ENCODE data around the gene STUM.
"Not testable (repeated sequence)": the region's sequence is repeated elsewhere in the genome, so short reads cannot be mapped to it uniquely, and the experiment has no call there.

STUM gene, protein sequence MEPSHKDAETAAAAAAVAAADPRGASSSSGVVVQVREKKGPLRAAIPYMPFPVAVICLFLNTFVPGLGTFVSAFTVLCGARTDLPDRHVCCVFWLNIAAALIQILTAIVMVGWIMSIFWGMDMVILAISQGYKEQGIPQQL

DNA sequence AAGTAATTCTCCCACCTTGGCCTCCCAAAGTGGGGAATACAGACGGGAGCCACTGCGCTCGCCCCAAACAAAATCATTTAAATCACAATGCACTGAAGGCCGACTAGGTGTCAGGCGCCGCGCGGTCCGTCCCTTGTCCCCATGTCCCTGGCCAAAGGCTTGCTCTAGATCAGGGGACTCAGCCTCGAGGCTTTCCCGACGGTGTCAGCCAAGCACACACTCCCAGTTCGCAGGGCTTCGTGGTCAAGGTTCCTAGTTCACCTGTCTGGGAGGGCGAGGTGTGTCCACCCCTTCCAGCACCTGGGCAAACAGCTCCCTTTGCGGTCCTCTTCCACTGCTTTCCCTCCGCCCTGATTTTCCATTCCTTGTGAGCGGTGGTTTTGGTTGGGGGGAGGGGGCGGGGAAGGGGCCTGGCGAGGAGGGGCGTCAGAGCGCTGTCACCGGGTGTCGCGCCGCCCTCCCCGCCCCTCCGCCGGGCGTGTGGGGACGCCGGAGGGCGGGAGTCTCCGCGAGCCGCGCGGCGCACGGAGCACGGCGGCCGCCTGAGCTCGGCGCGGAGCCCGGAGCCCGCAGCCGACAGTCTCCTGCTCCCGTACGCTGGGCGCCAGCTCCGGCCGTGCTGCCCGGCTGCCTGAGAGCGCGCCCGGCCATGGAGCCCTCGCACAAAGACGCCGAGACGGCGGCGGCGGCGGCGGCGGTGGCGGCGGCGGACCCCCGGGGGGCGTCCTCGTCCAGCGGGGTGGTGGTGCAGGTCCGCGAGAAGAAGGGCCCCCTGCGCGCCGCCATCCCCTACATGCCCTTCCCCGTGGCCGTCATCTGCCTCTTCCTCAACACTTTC lies at the start of gene STUM:
TSS of gene STUM (plus strand) at position 509 of the 838 bp plus-strand sequence. CDS start at position 650, 141 bp downstream.
- peak; percentile 14 for DNase-seq (ENCODE audit: low read depth)

DNA sequence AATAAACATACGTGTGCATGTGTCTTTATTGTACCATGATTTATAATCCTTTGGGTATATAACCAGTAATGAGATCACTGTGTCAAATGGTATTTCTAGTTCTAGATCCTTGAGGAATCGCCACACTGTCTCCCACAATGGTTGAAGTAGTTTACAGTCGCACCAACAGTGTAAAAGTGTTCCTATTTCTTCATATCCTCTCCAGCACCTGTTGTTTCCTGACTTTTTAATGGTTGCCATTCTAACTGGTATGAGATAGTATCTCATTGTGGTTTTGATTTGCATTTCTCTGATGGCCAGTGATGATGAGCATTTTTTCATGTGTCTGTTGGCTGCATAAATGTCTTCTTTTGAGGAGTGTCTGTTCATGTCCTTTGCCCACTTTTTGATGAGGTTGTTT lies 48.9 kb upstream of the STUM start:
- not testable (repeated sequence) for DNase-seq (ENCODE audit: low read depth)

DNA sequence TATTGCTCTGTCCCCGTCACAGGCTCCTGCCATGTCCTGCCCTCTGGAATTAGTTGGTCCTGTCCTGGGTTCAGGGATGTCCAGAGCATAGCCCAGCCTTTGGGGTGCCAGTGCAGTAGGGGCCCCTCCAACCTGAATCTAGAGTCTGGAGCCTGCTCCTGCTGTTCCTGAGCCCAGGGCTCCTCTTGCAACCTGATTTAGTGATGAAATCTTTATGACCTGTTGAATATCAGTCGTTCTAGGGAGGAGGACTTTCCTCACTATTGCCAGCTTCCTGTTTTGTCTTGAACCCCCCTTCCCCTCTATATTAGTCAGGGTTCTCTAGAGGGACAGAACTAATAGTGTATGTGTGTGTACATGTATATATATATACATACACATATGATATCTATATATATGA lies 42.5 kb upstream of the STUM start:
- DNase-seq (ENCODE audit: low read depth), result no peak

DNA sequence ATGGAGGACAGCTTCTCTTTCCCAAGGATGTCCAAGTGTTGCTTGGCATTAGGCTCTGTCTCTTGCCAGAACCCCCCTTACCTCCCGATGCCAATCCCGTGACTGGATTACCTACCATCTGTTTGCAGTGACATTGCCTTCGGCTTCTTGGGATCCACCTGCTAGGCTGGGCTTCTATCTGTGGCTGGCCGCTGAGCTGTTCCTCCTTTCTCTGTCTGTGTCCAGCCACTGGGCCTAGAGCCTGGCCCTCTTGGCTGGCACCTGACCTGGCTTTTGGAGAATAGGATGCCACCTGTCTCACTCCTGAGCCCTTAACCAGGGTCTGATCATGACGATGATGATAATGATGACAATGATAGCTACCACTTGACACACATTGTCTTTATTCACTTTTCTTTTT lies 41.6 kb upstream of the STUM start:
- DNase-seq (ENCODE audit: low read depth), result no peak

DNA sequence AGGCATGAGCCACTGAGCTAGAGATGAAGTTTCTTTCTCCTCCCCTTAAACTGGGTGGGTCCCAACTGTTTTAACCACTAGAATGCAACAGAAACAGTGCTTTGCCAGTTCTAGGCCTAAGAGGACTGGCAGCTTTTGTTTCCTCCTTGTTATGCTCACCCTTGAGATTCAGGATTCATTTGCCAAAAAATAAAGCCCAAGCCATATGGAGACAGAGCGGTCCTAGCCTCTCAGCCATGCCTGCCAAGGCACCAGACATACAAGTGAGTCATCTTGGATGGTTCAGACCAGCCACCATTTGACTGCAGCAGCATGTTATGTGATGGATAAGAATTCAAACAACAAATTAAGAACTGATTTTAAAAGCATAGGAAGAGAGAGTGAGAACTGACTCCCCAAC lies 38.1 kb upstream of the STUM start:
- peak; percentile 2 for DNase-seq (ENCODE audit: low read depth)

DNA sequence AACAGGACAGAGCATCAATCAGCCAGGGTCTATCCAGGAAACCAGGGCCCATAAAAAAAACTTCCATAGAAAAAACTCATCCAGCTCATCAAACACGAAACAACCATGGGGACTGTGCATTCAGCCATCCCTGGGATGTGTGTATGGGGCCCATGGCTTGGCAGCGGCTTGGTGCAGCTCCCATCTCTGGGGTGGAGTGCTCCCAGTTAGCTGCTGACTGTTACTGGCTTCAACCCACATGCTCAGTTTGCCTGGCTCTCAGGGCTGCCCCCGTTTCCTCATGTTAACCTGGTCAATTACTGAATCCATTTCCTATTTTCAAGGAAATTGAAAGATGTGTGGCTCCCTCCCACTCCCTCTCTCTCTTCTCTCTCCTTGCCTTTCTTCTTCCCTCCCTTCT lies 37.3 kb upstream of the STUM start:
- no peak for DNase-seq (ENCODE audit: low read depth)

DNA sequence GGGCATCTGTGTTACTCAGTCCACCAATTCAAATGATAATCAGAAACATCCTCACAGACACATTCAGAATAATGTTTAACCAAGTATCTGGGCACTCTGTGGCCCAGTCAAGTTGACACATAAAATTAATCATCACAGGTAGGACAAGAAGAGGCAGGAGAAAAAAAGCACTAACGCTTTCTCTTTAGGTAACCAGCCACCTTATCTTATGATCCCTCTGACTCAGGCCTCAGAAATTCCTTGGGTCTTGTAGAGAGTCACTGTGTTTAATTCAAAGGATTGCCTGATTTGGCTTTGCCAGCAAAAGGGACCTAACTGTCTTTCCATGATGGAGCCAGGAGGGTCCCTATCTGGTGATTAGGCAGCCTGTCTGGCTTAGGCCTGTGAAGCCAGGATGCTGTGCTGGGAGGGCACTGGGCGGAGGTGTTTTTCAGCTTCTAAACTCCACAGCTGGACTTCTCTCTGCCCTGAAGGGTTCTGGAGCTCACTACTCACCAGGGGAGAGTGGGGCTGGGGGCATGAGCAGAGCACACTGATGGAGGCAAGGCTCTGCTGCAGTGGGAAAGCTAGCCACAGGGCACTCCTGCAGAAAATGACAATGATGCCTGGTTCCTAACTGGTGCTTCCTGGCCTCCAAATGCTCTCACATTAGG lies 36.4 kb upstream of the STUM start:
- no peak for DNase-seq (ENCODE audit: low read depth)

DNA sequence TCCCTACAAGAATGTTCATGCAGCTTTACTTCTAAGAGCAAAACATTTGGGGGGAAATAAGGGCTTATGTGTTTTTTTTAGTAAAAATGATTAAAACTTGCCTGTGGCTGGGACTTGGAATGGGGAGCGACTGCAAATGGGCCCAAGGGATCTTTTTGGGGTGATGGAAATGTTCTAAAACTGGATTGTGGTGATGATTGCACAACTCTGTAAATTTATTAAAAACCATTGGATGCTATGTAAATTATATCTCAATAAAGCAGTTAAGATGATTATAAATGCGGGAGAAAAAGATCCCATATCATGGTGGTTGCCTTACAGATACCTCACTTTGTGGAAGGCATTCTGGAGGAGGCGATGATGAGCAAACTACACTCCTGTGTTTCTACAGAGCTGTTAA lies 30.2 kb upstream of the STUM start:
- DNase-seq (ENCODE audit: low read depth), result no peak

DNA sequence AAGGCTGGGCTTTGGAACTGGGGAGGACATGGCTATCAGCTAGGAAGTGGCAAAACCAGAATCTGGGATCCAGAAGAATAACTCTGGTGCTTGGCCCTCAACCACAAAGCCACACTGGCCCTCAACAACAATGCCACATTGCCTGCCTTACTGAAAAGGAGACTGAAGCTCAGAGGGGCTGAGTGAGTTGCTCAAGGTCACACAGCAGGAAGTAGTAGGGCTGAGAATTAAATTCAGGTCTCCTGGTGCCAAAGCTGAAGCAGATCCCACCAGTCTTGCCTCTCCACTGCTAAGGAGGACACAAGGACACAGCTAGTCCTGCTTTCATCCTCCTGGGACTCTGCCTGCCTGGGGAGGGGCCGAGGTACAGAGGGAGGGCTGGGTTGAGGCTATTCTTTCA lies 29.4 kb upstream of the STUM start:
- no peak for DNase-seq (ENCODE audit: low read depth)

DNA sequence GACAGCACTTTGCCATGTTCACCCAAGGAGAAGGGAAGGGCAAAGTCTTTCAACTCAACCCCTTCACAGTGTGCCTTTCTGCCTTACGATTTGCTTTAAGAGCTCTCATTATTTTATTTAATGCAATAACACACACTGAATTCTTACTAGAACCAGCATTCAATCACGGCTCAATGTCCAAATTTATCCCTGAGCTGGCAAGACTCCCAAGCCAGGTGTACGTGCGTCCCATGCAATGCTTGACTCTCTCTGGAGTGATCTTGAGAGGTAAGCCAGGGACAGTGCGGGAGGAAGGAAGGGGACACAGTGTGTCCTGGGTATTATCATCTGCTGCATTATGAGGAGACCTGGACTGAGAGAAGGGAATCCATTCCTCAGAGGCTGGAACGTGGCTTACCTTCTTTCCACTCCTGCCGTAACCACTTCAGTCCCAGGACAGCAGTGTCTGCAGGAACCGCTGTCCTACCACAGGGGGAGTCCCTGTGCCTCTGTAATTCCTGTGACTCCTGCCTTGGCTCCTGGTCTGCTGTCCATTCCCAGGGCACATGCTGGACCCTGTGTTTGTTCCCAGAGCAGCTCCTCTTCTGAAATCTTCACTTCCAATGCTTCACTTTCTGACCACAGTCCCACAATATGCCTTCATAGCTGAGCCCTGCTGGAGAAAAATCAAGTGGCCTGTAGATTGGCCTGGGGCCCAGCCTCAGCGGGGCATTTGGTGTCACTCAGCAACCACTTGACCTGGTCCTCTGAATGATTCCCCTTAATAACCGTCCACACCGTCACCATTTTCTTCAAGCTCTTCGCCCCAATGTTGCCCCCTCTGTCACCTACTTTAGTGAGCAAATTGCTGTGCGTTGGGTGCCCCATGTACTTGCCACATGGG lies 28.6 kb upstream of the STUM start:
- no peak for DNase-seq (ENCODE audit: low read depth)

DNA sequence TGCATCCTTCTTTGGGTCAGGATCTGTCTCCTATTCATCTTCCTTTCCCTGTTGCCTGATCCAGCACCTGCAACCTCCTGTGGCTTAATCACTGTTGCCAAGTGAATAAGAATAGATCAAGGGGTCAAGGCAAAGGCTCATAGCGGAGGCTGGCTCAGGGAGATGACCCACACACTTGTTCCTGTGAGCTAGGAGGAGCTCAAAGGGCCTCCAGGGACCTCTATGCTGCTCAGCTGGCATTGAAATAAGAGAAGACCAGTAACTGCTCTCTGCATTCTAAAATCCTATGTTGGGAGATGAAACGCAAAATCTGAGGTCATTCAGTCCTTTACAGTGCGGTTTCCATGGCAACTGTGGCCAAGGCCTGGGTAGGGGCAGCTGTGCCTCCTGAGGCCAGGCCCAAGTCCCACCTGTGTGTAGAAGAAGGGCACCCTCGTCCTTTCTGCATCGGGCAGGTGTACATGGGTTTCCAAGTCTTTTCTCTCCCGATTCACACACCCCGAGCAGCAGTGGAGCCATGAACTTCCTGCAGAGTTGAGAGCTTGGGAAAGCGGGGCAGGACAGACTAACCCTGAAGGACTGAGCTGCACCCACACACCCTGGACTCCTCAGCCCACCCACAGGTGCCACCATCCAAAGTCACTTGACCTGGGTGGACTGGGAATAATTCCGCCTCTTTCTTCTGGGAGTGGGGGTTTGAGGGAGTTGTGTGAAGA lies 27.8 kb upstream of the STUM start:
- no peak for DNase-seq (ENCODE audit: low read depth)

DNA sequence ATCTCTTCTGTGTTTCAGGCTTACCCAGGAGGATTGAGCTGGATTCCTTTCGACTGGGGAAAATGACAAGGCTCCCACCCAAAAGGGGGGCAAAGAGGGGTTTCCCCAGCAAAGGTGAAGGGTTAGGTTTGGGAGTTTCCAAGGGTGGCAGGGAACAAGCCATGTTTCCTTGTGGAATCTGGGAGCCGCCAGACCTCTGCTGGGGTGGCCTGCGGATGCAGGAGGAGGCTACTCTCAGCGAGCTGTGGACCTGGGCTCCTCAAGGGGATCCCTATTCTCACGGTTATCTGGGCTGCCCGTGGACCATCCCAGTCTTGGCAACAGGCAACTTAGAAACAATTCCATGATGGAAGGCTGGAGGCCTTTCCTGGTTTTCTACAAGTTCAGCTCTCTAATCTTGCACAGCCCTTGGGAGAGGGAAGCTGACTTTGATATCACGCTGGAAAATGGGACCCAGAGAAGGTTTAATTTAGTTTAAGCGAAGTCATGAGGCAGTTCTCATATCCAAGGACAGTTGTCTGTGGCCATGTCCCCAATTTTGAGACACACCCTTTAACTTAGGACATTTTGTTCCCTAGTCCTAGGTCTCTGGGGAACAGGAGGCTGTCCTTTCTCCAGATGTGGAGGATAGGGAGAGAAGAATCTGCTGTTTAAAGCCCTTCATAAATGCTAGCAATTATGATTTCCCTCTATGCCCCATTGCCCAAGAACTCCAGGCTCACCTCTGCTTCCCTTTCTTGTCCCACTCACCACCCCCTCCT lies 24.7 kb upstream of the STUM start:
- DNase-seq (ENCODE audit: low read depth), result no peak

DNA sequence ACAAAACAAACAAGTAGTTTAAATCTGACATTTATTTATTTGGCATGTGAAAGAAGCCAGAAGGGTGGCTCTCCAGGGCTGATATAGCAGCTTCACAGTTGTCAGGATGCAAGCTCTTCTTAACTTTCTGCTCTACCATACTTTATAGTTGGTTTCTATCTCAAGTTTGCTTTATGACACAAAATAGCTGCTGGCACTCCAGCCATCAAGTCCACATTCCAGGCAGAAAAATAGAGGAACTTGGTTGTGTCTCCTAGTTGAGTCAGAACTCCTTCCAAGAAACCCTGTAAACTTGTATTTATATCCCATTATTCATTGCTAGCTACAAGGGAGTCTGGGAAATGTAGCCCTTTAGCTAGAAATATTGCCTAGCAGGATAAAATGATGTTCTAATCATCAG lies 24.0 kb upstream of the STUM start:
- no peak for DNase-seq (ENCODE audit: low read depth)

DNA sequence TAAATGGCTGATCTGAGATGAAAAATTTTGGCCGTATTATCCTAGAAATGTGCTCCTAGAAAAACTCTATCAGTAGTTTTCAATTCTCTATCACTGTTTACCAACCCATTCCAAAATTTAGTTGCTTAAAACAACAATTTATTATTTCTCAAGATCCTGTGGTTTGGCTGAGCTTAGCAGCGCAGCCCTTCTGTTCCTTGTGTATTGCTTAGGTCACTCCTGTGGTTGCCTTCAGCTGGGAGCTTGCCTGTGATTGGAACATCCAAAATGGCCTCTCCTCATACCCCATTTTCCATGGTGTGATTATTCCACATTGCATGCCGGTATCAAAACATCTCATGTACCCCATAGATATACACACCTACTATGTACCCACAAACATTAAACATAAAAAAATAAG lies 22.8 kb upstream of the STUM start:
- DNase-seq (ENCODE audit: low read depth), result peak; percentile 25

DNA sequence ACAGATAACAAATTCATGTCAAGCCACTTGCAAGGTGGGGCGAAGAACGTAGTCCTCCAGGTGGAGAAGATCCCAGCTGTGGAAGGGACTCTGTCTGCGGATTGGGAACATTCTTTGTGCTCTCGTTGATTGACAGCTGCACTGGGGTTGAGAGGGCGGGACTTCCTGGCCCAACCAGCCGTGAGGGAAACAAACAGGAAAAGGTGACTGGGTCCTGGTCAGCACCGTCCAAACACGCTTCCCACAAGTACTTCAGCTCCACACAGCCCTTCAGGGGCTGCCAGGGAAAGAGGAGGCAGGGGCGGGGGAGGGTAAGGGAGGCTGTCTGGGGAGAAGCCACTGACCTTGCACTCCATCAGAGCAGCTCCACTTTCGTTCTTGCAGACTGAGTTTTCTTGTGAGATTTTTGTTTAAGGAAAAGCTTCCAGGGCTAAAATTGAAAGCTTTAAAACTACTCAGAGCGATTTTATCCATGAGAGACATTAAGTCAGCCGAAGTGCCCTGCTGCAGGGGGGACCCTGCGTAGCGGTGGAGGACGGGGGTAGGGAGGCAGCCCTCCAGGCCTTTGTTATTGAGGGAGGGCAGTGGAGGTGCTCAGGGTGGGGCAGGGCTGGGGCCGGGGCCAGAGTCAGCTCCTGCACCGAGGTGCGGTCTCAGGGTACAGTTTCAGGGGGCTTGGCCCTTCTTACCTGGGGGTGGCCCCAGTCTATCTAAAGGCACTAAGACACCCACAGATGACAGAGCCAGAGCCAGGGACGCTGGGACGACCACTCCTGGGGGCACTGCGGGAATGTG lies 21.6 kb upstream of the STUM start:
- DNase-seq (ENCODE audit: low read depth), result peak; percentile 52

DNA sequence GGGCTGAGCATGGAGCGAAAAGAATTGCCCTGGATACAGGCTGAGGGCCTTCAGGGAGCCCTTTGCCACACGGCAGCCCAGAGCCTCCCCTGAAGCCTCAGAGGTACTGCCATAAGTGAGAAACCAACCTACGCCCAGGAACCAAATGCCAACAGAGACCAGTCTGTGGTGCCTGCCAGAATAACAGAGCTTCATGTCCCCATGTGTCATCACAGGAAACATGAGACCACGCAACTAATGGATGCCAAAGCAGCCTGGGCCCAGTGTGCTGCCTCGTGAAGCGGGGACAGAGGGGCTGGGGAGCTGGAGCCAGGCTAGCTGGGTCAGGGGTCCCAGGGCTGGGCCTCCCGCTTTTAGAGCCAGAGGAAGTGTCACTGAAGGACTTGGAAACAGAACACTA lies 18.7 kb upstream of the STUM start:
- no peak for DNase-seq (ENCODE audit: low read depth)

DNA sequence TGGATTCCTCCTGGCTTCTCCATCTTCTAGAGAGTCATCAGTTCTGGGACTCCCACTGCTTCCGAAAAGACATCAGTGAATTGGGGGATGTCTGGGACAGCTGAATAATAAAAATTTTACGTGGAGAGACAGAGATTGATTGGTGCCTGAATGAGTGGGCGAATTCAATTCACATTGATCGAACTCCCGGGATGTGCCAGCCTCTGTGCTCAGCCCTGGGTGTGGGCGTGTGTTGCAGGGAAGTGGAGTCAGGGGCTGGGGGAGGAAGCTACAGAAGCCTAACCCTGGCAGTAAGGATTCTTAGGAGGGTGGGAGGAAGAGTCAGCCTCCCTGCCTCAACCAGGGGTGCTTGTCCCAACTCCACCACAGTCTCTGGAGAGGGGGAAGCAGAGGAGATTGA lies 18.0 kb upstream of the STUM start:
- no peak for DNase-seq (ENCODE audit: low read depth)

DNA sequence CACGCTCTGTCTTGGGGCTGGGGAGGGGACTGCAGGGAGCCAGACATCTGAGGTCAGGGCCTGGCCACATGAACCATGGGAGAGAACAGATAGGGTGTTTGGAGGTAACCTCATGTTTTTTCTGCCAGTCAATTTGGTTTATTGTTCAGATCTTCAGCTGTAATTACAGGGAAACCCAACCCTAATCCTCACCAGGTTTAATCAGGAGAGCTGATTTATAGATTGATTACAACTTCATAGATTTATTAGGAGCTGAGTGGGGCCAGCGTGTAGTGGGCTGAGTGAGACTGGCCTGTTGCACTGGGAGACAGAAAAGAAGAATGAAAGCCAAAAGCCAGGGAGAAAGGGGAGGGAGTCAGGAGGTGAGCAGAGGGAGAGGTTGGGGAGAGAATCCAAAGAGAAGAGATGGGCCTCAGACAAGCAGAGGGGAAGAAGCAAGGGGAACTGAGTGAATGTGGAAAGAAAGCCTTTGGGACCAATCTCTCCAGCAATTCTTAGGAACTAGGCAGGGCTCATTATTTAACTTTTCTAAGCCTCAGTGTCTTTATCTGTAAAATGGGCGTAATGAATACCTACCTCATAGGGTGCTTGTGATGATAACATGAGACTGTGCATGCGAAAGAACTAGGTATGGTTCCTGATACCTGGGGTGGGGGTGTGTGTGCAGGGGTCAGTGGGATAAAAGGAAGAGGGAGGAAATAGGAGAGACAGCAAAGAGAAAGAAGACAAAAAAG lies 17.0 kb upstream of the STUM start:
- DNase-seq (ENCODE audit: low read depth), result no peak

DNA sequence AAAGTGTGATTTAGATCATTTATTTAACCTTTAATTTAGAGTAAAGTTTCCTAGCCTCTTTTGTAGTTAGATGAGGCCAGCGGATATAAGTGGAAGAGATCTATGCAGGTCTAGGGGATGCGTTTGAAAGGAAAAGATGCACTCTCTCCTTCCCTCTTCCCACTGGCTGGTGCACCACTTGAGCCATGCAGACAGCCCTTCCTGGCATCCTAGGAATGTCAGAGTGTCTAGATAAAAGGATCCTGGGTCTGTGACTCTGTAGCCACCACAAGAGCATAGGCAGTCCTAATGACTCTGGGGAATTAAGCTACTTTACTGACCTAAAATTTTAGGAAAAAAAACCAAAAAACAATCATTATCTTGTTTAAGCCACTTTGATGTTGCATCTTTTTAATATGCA lies 16.0 kb upstream of the STUM start:
- no peak for DNase-seq (ENCODE audit: low read depth)

All from amniotic epithelial cell (primary cell).